Parietal lobe (tissue), 2 donors: ENCODE measurements around the gene ZMYND11. TPM values are rescaled to one million over a fixed set of nuclear protein-coding genes. Genes with fewer than 3 reads are reported as not detected.

Source experiments
- small RNA-seq: library from RNA; depleted of rRNA; stranded (forward); fragments of <200 nt; gene quantifications from one replicate; pipeline ENCODE3, GENCODE V24; 2014; ENCODE audit warnings: low replicate concordance
- total RNA-seq: library from RNA; depleted of rRNA; stranded (reverse); fragments of >200 nt; gene quantifications from one replicate; pipeline ENCODE4 v1.2.3, GENCODE V29; 2014

The ZMYND11 gene
- total RNA-seq = 149 TPM

GRCh38 chr10:135132-135600, at the start of gene ZMYND11:
Gene ZMYND11 (plus strand): TSS chr10:135455. CDS start chr10:180013, 44,558 bp downstream.

Small RNA genes within 50 kb of the gene (small RNA-seq; reads per million reads assigned to genes)
- gene RNA5SP297 (not detected), gene RNA5SP298 (0.09 reads per million)

Other genes with a start within 250 kb of the ZMYND11 start
- not detected for gene TUBB8, start 86.2 kb upstream of the ZMYND11 start, total RNA-seq